ENCODE data around the gene GFM1. TPM values are rescaled to one million over a fixed set of nuclear protein-coding genes. Genes with fewer than 3 reads are reported as not detected.

Gene GFM1
- total RNA-seq (2016; rRNA removed; fragmentation: Illumina TruSeq; extraction: Trizol) (37.8 and 59.0 TPM in 2 replicates), polyA plus RNA-seq (2011; rRNA removed) (9.6 and 10.5 TPM in 2 replicates), polyA minus RNA-seq (2011; rRNA and poly(A)+ RNA removed; ENCODE audit: low replicate concordance) (15.5 and 48.8 TPM in 2 replicates), Bru-seq, nascent RNA (percentile 81 among the genes with signal in this experiment), BruChase-seq, experiment 1, labeled RNA remaining after a 6-hour chase (percentile 82 among the genes with signal in this experiment), BruChase-seq, experiment 2, labeled RNA remaining after a 2-hour chase (percentile 77 among the genes with signal in this experiment)
- total RNA-seq (2016; cell fraction: cytosol; rRNA removed; fragmentation: Illumina TruSeq; extraction: Trizol; ENCODE audit: low read depth) = 10.0 and 10.7 TPM in 2 replicates
- 38.7 and 54.4 TPM in 2 replicates for total RNA-seq (2016; cell fraction: insoluble cytoplasmic fraction; rRNA removed; fragmentation: Illumina TruSeq; extraction: Trizol)
- 10.6 and 14.2 TPM in 2 replicates for total RNA-seq (2016; cell fraction: membrane; rRNA removed; fragmentation: Illumina TruSeq; extraction: Trizol)
- total RNA-seq (2016; cell fraction: nucleus; rRNA removed; fragmentation: Illumina TruSeq; extraction: Trizol) = 60.2 and 65.6 TPM in 2 replicates
- 4.9 and 7.3 TPM in 2 replicates for polyA plus RNA-seq (2011; cell fraction: cytosol; rRNA removed)
- 7.1 and 7.4 TPM in 2 replicates for polyA plus RNA-seq (2011; cell fraction: nucleus; rRNA removed)
- 12.7 and 15.4 TPM in 2 replicates for polyA plus RNA-seq (2012)
- 1.5 and 1.7 TPM in 2 replicates for polyA plus RNA-seq (2016; cell fraction: cytosol; fragmentation: Illumina TruSeq; extraction: Trizol; ENCODE audit: low read depth)
- 23.9 and 32.4 TPM in 2 replicates for polyA plus RNA-seq (2016; cell fraction: insoluble cytoplasmic fraction; fragmentation: Illumina TruSeq; extraction: Trizol; ENCODE audit: low read depth)
- 2.9 and 3.0 TPM in 2 replicates for polyA plus RNA-seq (2016; cell fraction: membrane; fragmentation: Illumina TruSeq; extraction: Trizol; ENCODE audit: low read depth)
- 36.9 and 42.6 TPM in 2 replicates for polyA plus RNA-seq (2016; cell fraction: nucleus; fragmentation: Illumina TruSeq; extraction: Trizol; ENCODE audit: insufficient read depth, low read depth)
- polyA minus RNA-seq (2011; cell fraction: cytosol; rRNA and poly(A)+ RNA removed) = 17.5 and 18.8 TPM in 2 replicates
- polyA minus RNA-seq (2011; cell fraction: nucleus; rRNA and poly(A)+ RNA removed) = 74.7 and 81.6 TPM in 2 replicates
- long read RNA-seq, experiment 1, transcript GFM1-210 (18 exons, 3,721 nt) = major isoform, 22 of 34 reads
- long read RNA-seq, experiment 1, partial matches to known transcripts = 6 of 34 reads
- long read RNA-seq, experiment 1, other reads (novel, unspliced or antisense) = 4 of 34 reads
- long read RNA-seq, experiment 2, partial matches to known transcripts = 5 of 32 reads
- long read RNA-seq, experiment 2, other reads (novel, unspliced or antisense) = 27 of 32 reads

GRCh38 chr3:158644345-158644908 is at the start of gene GFM1:
GFM1 (plus strand) TSS chr3:158644527; CDS start chr3:158644635, 108 bp downstream.
- Histone ChIP-seq H3K4me2 (ENCODE audit: low read depth, low read length) (peak within 1 kb of the TSS; percentile 74), H3K27me3 (ENCODE audit: control insufficient read depth in 1 of 2, insufficient read depth in 2 of 2, low read length in 2 of 2) (no peaks in the 10 kb centered on the region; a peak in 1 of 5 replicates), H3K4me1 (ENCODE audit: insufficient read depth, low read length) (peaks cover 26% of the 10 kb centered on the region), H3K4me3 (replicated peaks in 1 of 3; ENCODE audit: insufficient read depth in 1 of 3, low read depth in 2 of 3, low read length in 3 of 3) (peak within 1 kb of the TSS; percentile 90 to 93 (median 93)), H4K20me1 (ENCODE audit: insufficient read depth, low read length) (no peaks in the 10 kb centered on the region; the same call in 1 of the 2 replicates), H3K27ac (ENCODE audit: extremely low read length, insufficient read depth, low read length) (peak within 1 kb of the TSS; percentile 85), H3K9me3 (ENCODE audit: low read length) (no peaks in the 10 kb centered on the region), H3K36me3 (replicated peaks in 1 of 2; ENCODE audit: control insufficient read depth in 1 of 2, insufficient read depth in 2 of 2, low read length in 2 of 2) (peaks cover 2 to 8% of the 10 kb centered on the region in 2 experiments; a peak in 2 of 5 replicates), H2AFZ (ENCODE audit: low read length) (peak within 1 kb of the TSS; percentile 96), H3K79me2 (ENCODE audit: insufficient read depth, low read length) (peaks cover 23% of the 10 kb centered on the region), H3K9ac (ENCODE audit: insufficient read depth, low read depth, low read length) (peak within 1 kb of the TSS; percentile 86)
- WGBS (ENCODE audit: low lambda C conversion rate) = 1% methylated on average over 23 of the region's 42 CpGs
- peak; percentile 94 for ATAC-seq
- POLR2A ChIA-PET = interaction anchor here (0.7 to 1.7 kb wide), 4 partner anchors 13 to 1484 kb away, joined by 3 to 8 read pairs (median 4); partner anchors contain the start of gene CCNL1
- BruUV-seq (replicated peaks) = no TSS peak
- intact Hi-C loops (cut with micrococcal nuclease; ENCODE audit: unreplicated experiment) = loop anchor here (5.0 to 10.0 kb wide), 4 partner anchors 92 to 1030 kb away; partner anchors contain the start of gene MFSD1
- FAIRE-seq = peak; percentile 89
- in situ Hi-C loops (cut with HindIII; ENCODE audit: extremely low pct_ligation_motif_present, low pct_unique_long_range_greater_than_20kb) = loop anchor here (5.0 kb wide), 1 partner anchor 107 kb away; no protein-coding TSS in a partner anchor
- peak; percentile 96 for DNase-seq (ENCODE audit: low spot score)
- CTCF ChIA-PET (ENCODE audit: low intra/inter-chr PET ratio, low total read pairs) = interaction anchor here (1.3 to 1.4 kb wide), 2 partner anchors 105 to 147 kb away, joined by 3 to 5 read pairs; no protein-coding TSS in a partner anchor
- TF ChIP-seq SRY (CRISPR knock-in tag; IDR thresholded peaks at IDR 0.05) (no peak), JARID2 (CRISPR knock-in tag; IDR thresholded peaks at IDR 0.05; ENCODE audit: insufficient replicate concordance) (peak; percentile 89), PAXIP1 (CRISPR knock-in tag; conservative IDR thresholded peaks at IDR 0.05) (peak; percentile 70), ARNT2 (CRISPR knock-in tag; IDR thresholded peaks at IDR 0.05; ENCODE audit: low read depth) (peak; percentile 83), ELF4 (CRISPR knock-in tag; IDR thresholded peaks at IDR 0.05; ENCODE audit: borderline replicate concordance) (no peak), ZNF639 (CRISPR knock-in tag; conservative IDR thresholded peaks at IDR 0.05) (peak; percentile 98), ZNF207 (IDR thresholded peaks at IDR 0.05; ENCODE audit: borderline replicate concordance) (no peak), ZMYM2 (CRISPR knock-in tag; IDR thresholded peaks at IDR 0.05) (0 out of 2 replicates have a peak, but pooled peaks have one; percentile 21), ZNF383 (CRISPR knock-in tag; IDR thresholded peaks at IDR 0.05; ENCODE audit: borderline replicate concordance) (no peak), NCOA5 (CRISPR knock-in tag; IDR thresholded peaks at IDR 0.05) (no peak), HMGA1 (CRISPR knock-in tag; conservative IDR thresholded peaks at IDR 0.05) (no peak), MTF2 (CRISPR knock-in tag; IDR thresholded peaks at IDR 0.05; ENCODE audit: borderline replicate concordance) (no peak; the same call in 1 of the 2 replicates), TCF12 (IDR thresholded peaks at IDR 0.05) (no peak), TCF12 (CRISPR knock-in tag; IDR thresholded peaks at IDR 0.05) (no peak)
